HepG2 (cell line): ENCODE results near the gene ZC3H12A.

Source experiments
- EP300 ChIP-seq, 3 experiments: sonication (generic) in 1 of 3; formaldehyde crosslinking in 1 of 3; IDR thresholded peaks; 2 replicates each; pipeline versions ENCODE4 v1.5.1 to v1.6.1; 2011 to 2020; ENCODE audit warnings: low read depth in 2 of 3, low read length in 2 of 3, borderline replicate concordance in 1 of 3, improper control_type of control experiment in 1 of 3, mild to moderate bottlenecking in 1 of 3, missing genetic modification reagents in 1 of 3, moderate library complexity in 1 of 3
- FOXA3 ChIP-seq: IDR thresholded peaks from 2 replicates; pipeline ENCODE4 v1.6.1; 2016; ENCODE audit warnings: missing genetic modification reagents, missing compliant biosample characterization
- GABPA ChIP-seq, 2 experiments: IDR thresholded peaks; 2 replicates each; pipeline ENCODE4 v1.6.1; 2011 to 2016; ENCODE audit warnings: low read depth in 2 of 2, low read length in 1 of 2, missing biosample characterization in 1 of 2, missing genetic modification characterization in 1 of 2

DNA sequence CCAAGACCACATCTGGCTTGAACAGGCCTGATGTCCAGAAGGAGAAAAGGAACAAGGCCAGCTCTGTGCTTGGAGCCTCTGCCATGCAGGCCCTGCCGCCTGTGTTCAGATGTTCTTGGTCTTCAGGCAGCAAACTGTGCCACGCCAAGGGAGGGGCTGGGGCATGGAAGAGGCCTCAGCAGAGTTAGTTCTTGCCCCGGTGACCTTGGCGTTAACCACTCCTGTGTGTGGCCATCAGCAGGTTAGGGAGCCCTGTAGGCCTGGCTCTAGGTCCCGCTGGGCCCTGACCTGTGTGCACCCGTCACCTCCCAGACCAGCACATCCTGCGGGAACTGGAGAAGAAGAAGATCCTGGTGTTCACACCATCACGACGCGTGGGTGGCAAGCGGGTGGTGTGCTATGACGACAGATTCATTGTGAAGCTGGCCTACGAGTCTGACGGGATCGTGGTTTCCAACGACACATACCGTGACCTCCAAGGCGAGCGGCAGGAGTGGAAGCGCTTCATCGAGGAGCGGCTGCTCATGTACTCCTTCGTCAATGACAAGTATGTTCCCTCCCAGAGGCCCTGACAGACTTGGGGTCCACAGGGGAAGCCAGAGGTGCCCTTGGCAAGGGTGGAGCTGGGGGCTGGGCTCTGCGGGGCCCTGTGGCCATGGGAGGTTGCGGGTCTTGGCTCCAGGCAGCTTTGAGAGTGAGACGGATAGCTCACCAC, 7.1 kb downstream of the ZC3H12A start:
- TF ChIP-seq GABPA (IDR thresholded peaks at IDR 0.05; ENCODE audit: low read depth, low read length) (no peak), GABPA (CRISPR knock-in tag; IDR thresholded peaks at IDR 0.05; ENCODE audit: low read depth) (no peak), FOXA3 (CRISPR knock-in tag) (no peak), EP300 (IDR thresholded peaks at IDR 0.05; ENCODE audit: low read depth in 2 of 2, low read length in 2 of 2) (no peak), EP300 (CRISPR knock-in tag; IDR thresholded peaks at IDR 0.05; ENCODE audit: borderline replicate concordance) (no peak)
